NB4 (cell line): Measurements from ENCODE around the gene LRCOL1.

Source experiments
- DNase-seq: peaks from one replicate; pipeline ENCODE4 v3.0.0; 2010; ENCODE audit warnings: low read depth
- H3K4me3 ChIP-seq: one replicate; pipeline ENCODE4 v1.5.1; 2011; ENCODE audit warnings: mild to moderate bottlenecking, low read depth, low read length, moderate library complexity
- CTCF ChIP-seq: IDR thresholded peaks from one replicate; pipeline ENCODE4 v1.5.1; 2012; ENCODE audit warnings: low read depth, low read length
- MAX ChIP-seq: IDR thresholded peaks from 2 replicates; pipeline ENCODE4 v1.6.1; 2011; ENCODE audit warnings: low read depth, low read length
- MYC ChIP-seq: IDR thresholded peaks from 2 replicates; pipeline ENCODE4 v1.6.1; 2011; ENCODE audit warnings: low read depth, low read length
- POLR2A ChIP-seq: IDR thresholded peaks from 2 replicates; pipeline ENCODE4 v1.6.1; 2011; ENCODE audit warnings: mild to moderate bottlenecking; ENCODE audit not compliant: insufficient read length; ENCODE audit errors: extremely low read depth

The LRCOL1 gene

GRCh38 chr12:132593938-132594358 lies 16.4 kb downstream of the LRCOL1 start:
- TF ChIP-seq MYC (0 out of 2 replicates have a peak, but pooled peaks have one; percentile 6), CTCF (no peak), POLR2A (no peak), MAX (peak; percentile 34; the same call in 1 of the 2 replicates)
- DNase-seq = peak; percentile 84
- H3K4me3 ChIP-seq = no peak overlapping the region

- H3K4me3 ChIP-seq = no peak overlapping the region
- no peak for DNase-seq
- TF ChIP-seq CTCF = no peak
- no peak for TF ChIP-seq MAX
- TF ChIP-seq POLR2A = no peak
- no peak for TF ChIP-seq MYC
These were observed 16.9 kb downstream of the LRCOL1 start for GRCh38 chr12:132593521-132593920.

- DNase-seq = no peak
- H3K4me3 ChIP-seq = no peak overlapping the region
- no peak for TF ChIP-seq CTCF
- TF ChIP-seq MYC = no peak
- TF ChIP-seq POLR2A = no peak
- no peak for TF ChIP-seq MAX
These were observed 17.3 kb downstream of the LRCOL1 start for GRCh38 chr12:132593071-132593470.

GRCh38 chr12:132592282-132592970 lies 18.0 kb downstream of the LRCOL1 start:
- DNase-seq = no peak
- TF ChIP-seq MAX = no peak
- no peak for TF ChIP-seq POLR2A
- TF ChIP-seq CTCF = no peak
- TF ChIP-seq MYC = no peak
- H3K4me3 ChIP-seq = no peak overlapping the region

GRCh38 chr12:132591107-132591935 lies 19.1 kb downstream of the LRCOL1 start:
- TF ChIP-seq MYC = no peak
- no peak for TF ChIP-seq POLR2A
- no peak for TF ChIP-seq CTCF
- TF ChIP-seq MAX = no peak
- H3K4me3 ChIP-seq = no peak overlapping the region
- no peak for DNase-seq
